HUES6 (cell line): ENCODE data around the gene DUOX2.

Source experiments
- H3K27ac ChIP-seq: 2 replicates; pipeline ENCODE4 v1.7.0; 2013; ENCODE audit warnings: low read depth, mild to moderate bottlenecking, low read length, inconsistent platforms
- H3K27me3 ChIP-seq: 2 replicates; pipeline ENCODE4 v1.6.1; 2013; ENCODE audit warnings: low read length; ENCODE audit not compliant: control insufficient read depth, insufficient read depth
- H3K36me3 ChIP-seq: 2 replicates; pipeline ENCODE4 v1.6.1; 2013; ENCODE audit warnings: low read length; ENCODE audit not compliant: control insufficient read depth, insufficient read depth
- H3K4me1 ChIP-seq: 2 replicates; pipeline ENCODE4 v1.6.1; 2013; ENCODE audit warnings: low read length; ENCODE audit not compliant: control insufficient read depth, insufficient read depth
- H3K4me3 ChIP-seq: 2 replicates; pipeline ENCODE4 v1.5.1; 2013; ENCODE audit warnings: low read depth, low read length
- H3K9ac ChIP-seq: one replicate; pipeline ENCODE4 v1.6.1; 2013; ENCODE audit warnings: mild to moderate bottlenecking, low read length
- H3K9me3 ChIP-seq: 2 replicates; pipeline ENCODE4 v1.6.1; 2013; ENCODE audit warnings: low read depth, low read length; ENCODE audit not compliant: control insufficient read depth, insufficient read depth

Gene DUOX2

GRCh38 chr15:45117308-45118130 lies 3.5 kb upstream of the DUOX2 start:
- Histone ChIP-seq H3K36me3 (no peaks in the 10 kb centered on the region), H3K27ac (no peak overlapping the region), H3K4me1 (peaks cover 26% of the 10 kb centered on the region), H3K9me3 (no peaks in the 10 kb centered on the region), H3K27me3 (peaks cover 90% of the 10 kb centered on the region), H3K9ac (no peak overlapping the region), H3K4me3 (peak overlapping the region; percentile 31; the same call in 1 of the 2 replicates)

- Histone ChIP-seq H3K9me3 (no peaks in the 10 kb centered on the region), H3K9ac (no peak overlapping the region), H3K36me3 (no peaks in the 10 kb centered on the region), H3K4me3 (peak overlapping the region; percentile 17; the same call in 1 of the 2 replicates), H3K27me3 (peaks cover 95% of the 10 kb centered on the region), H3K4me1 (peaks cover 31% of the 10 kb centered on the region), H3K27ac (no peak overlapping the region)
These were observed 2.7 kb upstream of the DUOX2 start for GRCh38 chr15:45116482-45117307.

GRCh38 chr15:45116006-45116481 lies 2.1 kb upstream of the DUOX2 start:
- Histone ChIP-seq H3K4me3 (no peak overlapping the region), H3K4me1 (peaks cover 31% of the 10 kb centered on the region), H3K36me3 (no peaks in the 10 kb centered on the region), H3K27me3 (peaks cover 95% of the 10 kb centered on the region), H3K27ac (no peak overlapping the region), H3K9me3 (no peaks in the 10 kb centered on the region), H3K9ac (no peak overlapping the region)

GRCh38 chr15:45115312-45115820 lies 1.4 kb upstream of the DUOX2 start:
- Histone ChIP-seq H3K9ac (no peak overlapping the region), H3K9me3 (no peaks in the 10 kb centered on the region), H3K4me3 (no peak overlapping the region), H3K27ac (no peak overlapping the region), H3K27me3 (peaks cover 96% of the 10 kb centered on the region), H3K4me1 (peaks cover 31% of the 10 kb centered on the region), H3K36me3 (no peaks in the 10 kb centered on the region)

GRCh38 chr15:45114751-45115085 lies 746 bp upstream of the DUOX2 start:
- peaks cover 97% of the 10 kb centered on the region for H3K27me3 ChIP-seq

GRCh38 chr15:45113380-45113990 lies 487 bp downstream of the DUOX2 start:
- H3K9me3 ChIP-seq, result no peaks in the 10 kb centered on the region
- H3K9ac ChIP-seq, result no peak overlapping the region
- H3K4me3 ChIP-seq, result peak overlapping the region; percentile 54
- no peaks in the 10 kb centered on the region for H3K36me3 ChIP-seq
- no peak overlapping the region for H3K27ac ChIP-seq
- peaks cover 97% of the 10 kb centered on the region for H3K27me3 ChIP-seq
- H3K4me1 ChIP-seq, result peaks cover 31% of the 10 kb centered on the region

More at GRCh38 chr15:45114751-45115085, 746 bp upstream of the DUOX2 start:
- peak overlapping the region; percentile 42; the same call in 1 of the 2 replicates for H3K4me3 ChIP-seq
- H3K27ac ChIP-seq, result no peak overlapping the region
- H3K4me1 ChIP-seq, result peaks cover 31% of the 10 kb centered on the region
- no peak overlapping the region for H3K9ac ChIP-seq
- no peaks in the 10 kb centered on the region for H3K9me3 ChIP-seq
- H3K36me3 ChIP-seq, result no peaks in the 10 kb centered on the region

- peaks cover 98% of the 10 kb centered on the region for H3K27me3 ChIP-seq
- no peak overlapping the region for H3K9ac ChIP-seq
- no peak overlapping the region for H3K27ac ChIP-seq
- H3K4me3 ChIP-seq, result peak overlapping the region; percentile 54
- no peaks in the 10 kb centered on the region for H3K36me3 ChIP-seq
- H3K4me1 ChIP-seq, result peaks cover 29% of the 10 kb centered on the region
- no peaks in the 10 kb centered on the region for H3K9me3 ChIP-seq
These were observed 1.2 kb downstream of the DUOX2 start for GRCh38 chr15:45112591-45113379.

- Histone ChIP-seq H3K27ac (no peak overlapping the region), H3K27me3 (peaks cover 93% of the 10 kb centered on the region), H3K36me3 (no peaks in the 10 kb centered on the region), H3K9me3 (no peaks in the 10 kb centered on the region), H3K4me3 (peak overlapping the region; percentile 54), H3K4me1 (peaks cover 27% of the 10 kb centered on the region), H3K9ac (no peak overlapping the region)
These were observed 1.8 kb downstream of the DUOX2 start for GRCh38 chr15:45112143-45112590.

- peaks cover 27% of the 10 kb centered on the region for H3K4me1 ChIP-seq
- H3K9me3 ChIP-seq, result no peaks in the 10 kb centered on the region
- no peak overlapping the region for H3K9ac ChIP-seq
- H3K27me3 ChIP-seq, result peaks cover 93% of the 10 kb centered on the region
- no peak overlapping the region for H3K27ac ChIP-seq
- no peaks in the 10 kb centered on the region for H3K36me3 ChIP-seq
- peak overlapping the region; percentile 54 for H3K4me3 ChIP-seq
These were observed 2.4 kb downstream of the DUOX2 start for GRCh38 chr15:45111390-45112142.
